ENCODE measurements around the gene CDH11. TPM values are rescaled to one million over a fixed set of nuclear protein-coding genes. Genes with fewer than 3 reads are reported as not detected.

CDH11 gene
- total RNA-seq, result under 0.01 TPM

- DNase-seq (ENCODE audit: low read depth in 2 of 3, low spot score in 2 of 3), result no peak
These were observed at the start of gene CDH11 for GRCh38 chr16:65121870-65122723. TSS of gene CDH11 (minus strand) at chr16:65122063. CDS start at chr16:65004869, 117,194 bp downstream.

DNA sequence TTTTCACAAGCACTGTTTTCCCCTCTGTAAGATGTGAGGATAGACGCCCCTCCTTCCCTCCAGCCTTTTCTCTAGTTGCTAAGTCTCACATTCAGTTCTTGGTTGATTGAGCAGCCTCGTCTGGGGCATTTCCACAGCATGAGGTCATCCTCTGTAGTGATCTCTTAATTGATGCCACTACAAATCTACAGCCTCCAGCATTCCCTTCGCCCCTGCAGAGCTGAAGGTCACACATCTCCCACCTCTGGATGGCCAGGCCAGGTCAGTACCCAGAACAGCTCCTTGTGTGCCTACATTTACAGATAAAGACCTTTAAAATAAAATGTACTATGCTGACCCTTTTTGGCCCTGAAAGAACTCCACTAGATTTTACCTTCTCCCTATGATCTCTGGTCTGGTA lies 32.5 kb upstream of the CDH11 start:
- no peak for DNase-seq (ENCODE audit: low read depth in 2 of 3, low spot score in 2 of 3)

DNA sequence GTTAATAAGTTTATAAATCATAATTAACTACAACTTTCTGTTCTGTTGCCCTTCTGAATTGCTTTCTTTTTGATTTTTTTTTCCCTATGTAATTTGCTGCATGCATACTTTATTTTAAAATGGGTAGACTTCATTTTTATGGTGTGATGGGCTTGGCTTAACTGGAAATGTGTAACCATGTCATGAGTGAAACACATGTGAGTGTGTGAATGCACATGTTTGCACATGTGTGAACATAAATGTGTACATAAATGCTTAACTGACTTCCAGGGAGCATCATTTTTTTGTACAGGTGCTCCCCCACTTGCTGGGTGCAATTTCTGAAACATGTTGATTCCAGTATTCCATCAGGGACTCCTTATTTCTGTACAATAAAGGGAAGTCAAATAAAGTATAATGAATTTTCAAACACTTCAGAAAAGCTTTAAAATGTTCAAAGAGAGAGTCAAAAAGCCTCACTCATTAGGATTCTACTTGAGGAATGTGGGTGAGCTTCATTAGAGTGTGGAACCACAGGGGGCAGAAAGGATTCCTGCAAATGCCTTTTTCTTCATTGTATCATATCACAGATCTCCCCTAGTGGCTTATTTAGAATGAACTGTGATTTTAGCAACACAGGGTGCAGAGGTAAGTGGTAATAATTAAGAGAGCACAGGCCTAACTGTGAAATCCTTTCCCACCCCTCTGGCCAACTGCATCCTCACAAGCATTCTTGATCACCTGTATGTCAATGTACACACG lies 31.7 kb upstream of the CDH11 start:
- DNase-seq (ENCODE audit: low read depth in 2 of 3, low spot score in 2 of 3), result no peak

DNA sequence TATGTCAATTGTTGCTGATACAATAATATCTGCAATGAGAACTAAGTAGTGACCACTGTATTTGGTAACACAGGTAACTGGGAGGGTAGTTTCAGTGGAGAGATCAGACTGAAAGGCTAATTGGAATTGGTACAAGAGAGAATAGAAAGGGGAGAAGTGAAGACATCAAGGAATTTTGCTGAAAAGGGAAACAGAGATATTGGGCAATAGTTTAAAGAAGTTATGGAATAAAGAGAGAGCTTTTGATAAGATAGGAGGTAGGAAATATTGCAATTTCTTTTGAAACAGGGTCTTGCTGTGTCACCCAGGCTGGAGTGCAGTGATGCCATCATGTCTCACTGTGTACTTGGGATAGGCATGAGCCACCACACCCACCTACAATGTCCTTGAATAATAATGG lies 26.9 kb upstream of the CDH11 start:
- DNase-seq (ENCODE audit: low read depth in 2 of 3, low spot score in 2 of 3), result no peak

- DNase-seq (ENCODE audit: low read depth in 2 of 3, low spot score in 2 of 3), result no peak
These were observed 20.4 kb upstream of the CDH11 start for GRCh38 chr16:65142276-65142675.

- DNase-seq (ENCODE audit: low read depth in 2 of 3, low spot score in 2 of 3), result no peak
These were observed 14.8 kb upstream of the CDH11 start for GRCh38 chr16:65136681-65137080.

DNA sequence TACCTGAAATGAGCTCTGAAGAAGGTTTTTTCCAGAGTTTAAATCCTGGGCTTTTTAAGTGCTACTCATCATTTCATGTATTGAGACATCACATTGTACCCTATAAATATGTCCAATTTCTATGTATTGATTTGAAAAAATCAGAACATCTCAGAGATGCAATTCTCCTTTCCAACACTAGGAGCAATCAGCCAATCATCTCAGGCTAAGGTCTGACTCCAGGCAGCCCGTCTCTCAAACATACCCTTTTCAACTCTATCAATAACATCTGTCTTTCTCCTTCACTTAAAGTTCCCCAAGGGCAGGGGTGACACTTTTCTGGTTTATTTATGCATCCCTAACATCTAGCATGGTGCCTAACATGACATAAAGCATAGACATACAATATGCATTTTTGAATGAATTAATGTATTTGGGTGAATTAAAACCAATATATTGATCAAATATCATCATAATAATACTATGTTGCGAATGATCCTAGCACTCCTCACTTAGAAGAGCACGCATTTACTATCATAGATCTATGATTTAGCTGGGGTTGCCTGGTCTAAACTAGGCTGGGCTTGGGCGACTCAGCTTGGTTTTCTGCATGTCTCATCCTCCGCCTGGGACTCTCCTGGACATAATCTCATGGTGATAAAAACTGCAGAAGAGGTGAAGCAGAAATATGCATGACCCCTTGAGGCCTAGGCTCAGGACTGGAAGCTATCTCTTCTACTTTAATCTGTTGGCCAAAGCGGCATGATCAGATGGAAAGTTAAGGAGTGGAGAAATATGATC lies 5.2 kb upstream of the CDH11 start:
- no peak for DNase-seq (ENCODE audit: low read depth in 2 of 3, low spot score in 2 of 3)

DNA sequence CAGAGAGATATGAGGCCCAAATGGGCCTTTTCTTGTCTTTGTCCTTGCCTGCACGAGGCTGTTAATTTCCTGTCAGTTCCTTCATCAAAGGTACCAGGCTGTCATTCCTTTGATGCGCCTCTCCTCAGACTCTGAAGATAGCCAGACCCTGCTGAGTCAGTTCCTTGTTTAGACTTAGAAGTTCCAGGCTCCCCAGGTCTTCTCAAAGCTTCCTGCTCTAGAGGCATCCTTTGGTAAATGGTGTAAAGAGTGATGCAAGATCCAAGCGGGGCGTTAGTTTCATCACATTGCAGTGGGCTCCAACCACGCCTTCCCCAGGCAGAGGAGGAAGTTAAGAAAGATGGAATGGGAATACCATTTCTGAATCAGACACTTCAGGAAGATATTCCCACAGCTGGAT lies 4.0 kb upstream of the CDH11 start:
- DNase-seq (ENCODE audit: low read depth in 2 of 3, low spot score in 2 of 3), result no peak

- DNase-seq (ENCODE audit: low read depth in 2 of 3, low spot score in 2 of 3), result no peak
These were observed 3.5 kb upstream of the CDH11 start for GRCh38 chr16:65125322-65125721.

DNA sequence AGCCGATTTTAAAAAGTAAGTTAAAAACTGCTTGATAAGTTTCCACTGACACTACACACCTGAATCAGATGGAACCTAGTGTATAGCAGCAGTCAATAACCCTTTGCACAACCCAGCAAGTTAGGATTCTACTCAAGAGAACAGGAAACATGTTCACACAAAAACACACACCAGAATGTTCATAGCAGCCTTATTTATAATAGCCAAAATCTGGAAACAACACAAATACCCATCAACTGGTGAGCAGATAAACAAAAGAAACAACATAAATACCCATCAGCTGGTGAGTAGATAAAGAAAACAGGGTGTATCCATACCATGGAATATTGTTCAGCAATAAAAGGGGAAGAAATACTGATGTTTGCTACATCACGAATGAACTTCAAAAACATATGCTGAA lies 2.7 kb upstream of the CDH11 start:
- no peak for DNase-seq (ENCODE audit: low read depth in 2 of 3, low spot score in 2 of 3)

- no peak for DNase-seq (ENCODE audit: low read depth in 2 of 3, low spot score in 2 of 3)
These were observed 2.3 kb upstream of the CDH11 start for GRCh38 chr16:65124212-65124548.

DNA sequence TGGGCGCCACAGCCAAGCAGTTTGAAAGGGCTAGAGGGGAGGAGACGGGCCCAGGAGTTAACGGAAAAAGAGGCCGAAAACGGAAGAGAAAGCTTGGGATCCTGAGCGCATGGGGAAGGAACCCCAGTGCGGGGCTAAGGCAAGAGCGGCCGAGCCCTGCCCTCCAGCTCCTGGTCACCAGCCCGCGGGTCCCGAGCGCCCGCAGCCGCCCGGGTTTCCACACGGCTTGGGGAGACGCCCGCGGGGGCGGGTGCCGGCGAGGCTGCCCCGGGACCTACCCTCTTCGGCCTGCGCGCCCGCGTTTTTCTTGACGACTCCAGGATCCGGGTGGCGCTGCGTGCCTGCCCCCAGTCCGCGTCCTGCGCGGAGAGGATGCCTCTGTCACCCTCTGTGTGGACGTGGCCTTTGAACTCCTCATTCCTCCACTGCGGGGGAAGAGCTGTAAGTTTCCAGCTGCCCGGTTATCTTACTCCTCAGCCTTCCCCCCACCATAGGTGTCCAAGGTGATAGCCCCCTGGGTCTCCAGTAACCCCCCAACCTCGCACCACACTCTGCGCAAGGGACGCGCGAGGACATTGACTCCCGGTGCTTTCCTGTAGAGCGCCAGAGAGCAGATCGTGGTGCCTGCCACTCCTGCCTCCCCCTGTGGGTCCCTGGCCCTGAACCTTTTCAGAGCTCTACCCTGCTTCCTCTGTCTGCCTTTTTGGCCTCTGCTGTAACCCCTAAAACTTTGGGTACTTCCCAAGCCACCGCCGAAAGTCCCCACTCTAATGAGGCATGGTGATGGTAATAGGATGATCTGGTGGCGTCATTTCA lies 1.7 kb upstream of the CDH11 start:
- DNase-seq (ENCODE audit: low read depth in 2 of 3, low spot score in 2 of 3), result no peak

DNA sequence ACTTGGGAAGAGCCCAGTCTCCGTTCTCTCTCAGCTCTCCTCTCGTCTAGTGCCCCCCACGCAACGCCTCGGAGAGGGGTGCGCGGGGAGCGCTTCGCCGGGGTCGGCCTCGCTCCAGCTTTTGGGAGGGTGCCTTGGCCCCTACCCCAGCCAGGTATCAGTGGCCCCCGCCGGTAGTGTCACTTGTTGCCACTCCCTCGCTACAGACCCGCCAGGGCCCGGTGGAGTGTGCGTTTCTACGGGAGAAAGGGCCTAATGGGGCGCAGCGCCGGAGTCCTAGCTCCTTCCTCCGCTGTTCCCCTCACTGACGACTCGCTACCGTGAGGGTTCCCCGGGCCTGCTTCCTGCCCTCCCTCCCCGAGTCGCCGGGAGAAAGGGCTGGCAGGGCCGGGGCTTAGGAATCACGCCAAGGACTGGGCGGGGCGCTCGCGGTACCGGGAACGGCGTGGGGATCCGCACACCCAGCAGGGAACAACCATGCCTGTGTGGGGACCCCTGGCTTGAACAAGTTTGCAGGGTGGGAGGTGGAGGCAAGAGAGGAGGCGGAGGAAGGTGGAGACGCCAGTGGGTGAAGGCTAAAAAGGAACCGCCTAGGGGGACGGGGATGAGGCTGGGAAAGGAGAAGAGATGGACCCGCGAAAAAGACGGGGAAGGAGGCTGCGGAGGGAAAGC lies 997 bp upstream of the CDH11 start:
- DNase-seq (ENCODE audit: low read depth in 2 of 3, low spot score in 2 of 3), result no peak

DNA sequence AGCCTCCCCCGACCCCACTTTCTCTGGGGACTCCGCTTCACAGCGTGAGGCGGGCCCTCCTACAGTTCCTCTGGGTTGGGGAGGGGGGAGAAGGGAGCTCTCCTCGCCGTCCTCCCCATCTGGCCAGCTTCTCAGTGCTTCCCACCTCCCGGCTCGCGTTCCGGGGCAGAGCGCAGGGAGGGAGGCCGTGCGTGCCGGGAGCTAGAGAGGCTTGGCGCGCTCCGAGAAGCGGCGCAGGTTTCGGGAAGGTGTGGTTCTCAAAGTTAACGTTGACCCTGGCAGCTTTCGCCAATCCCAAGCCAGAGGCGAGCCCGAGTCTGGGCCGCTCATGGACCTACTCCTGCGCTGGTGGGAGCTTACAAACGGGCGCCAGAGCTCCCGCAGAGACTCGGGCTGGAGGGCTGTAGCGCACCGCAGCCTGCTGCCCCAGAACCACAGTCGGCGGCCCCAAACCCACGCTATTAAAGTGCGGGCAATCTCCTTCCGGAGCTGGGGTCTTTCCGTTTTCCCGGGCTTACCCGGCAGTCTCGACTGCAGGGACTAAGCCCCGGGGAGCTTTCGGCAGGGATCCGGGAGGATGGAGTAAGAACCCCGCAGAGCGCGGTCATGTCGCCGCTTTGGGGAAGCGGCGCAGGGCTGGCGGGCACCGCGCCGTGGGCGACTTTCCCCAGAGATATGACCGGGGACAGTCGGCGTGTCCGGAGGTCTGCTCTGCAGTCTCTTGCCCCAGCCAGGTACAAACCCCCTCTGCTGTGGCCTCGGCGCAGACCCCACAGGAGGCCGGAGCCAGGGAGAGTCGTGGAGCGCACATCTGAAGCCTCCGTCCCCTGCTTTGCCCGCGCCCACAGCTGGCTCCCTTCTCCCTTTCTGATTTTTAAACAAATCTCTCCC lies 787 bp downstream of the CDH11 start:
- DNase-seq (ENCODE audit: low read depth in 2 of 3, low spot score in 2 of 3), result no peak

DNA sequence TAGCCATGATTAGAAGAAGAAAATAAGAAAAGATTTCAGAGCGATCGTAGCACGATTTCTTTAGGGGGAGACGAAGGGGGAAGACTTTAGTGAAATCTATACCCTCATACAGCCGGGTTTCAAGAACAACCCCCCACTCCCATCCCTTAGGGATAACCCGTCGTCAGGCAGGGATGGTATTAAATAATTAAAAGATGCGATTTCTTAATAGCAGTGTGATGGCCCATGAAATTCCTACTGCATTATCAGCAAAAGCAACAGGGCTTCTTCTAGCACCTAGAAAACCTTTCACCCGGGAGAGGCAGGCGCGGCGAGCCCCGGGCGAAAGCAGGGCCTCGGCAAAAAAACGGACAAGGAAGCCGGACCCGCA lies 1.4 kb downstream of the CDH11 start:
- DNase-seq (ENCODE audit: low read depth in 2 of 3, low spot score in 2 of 3), result no peak

- no peak for DNase-seq (ENCODE audit: low read depth in 2 of 3, low spot score in 2 of 3)
These were observed 1.9 kb downstream of the CDH11 start for GRCh38 chr16:65119901-65120401.

DNA sequence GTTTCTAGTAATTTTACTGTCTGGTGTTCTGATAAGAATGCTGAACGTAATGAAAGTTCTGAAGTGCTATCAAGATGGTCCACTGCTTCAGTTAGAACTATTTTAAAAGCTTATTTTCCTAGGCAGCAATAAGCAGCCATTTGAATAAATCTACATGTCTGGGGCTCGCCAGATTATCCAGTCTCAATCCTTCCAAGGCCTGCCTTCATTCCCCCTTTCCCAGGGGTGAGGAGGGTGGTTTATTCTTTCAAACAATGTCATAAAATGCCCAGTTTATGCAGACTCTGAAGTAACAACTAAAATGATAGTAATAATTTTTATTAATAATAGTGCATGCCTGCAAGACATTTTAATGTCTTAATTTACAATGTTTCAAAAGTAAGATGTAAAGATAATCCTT lies 2.4 kb downstream of the CDH11 start:
- DNase-seq (ENCODE audit: low read depth in 2 of 3, low spot score in 2 of 3), result no peak

DNA sequence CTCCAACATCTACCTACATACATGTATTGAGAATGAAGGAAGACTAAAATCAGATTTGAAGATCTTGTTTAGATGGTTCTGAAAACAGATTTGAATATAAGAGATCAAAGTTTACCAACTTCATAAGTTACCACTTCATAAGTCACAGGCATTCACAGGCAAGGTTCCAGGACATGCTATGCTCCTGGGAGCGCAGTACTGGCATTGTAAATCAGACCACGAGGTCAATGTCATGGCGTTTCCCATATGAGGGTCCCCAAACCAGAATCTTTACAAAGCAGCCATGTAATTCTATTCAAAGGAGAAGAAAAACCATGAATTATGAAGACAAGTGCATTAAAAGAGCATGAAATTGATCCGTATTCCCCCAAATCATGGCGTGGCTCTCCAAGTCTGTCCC lies 3.0 kb downstream of the CDH11 start:
- no peak for DNase-seq (ENCODE audit: low read depth in 2 of 3, low spot score in 2 of 3)

Data from hematopoietic multipotent progenitor cell (in vitro differentiated cells).